HG03469 (cell line): ENCODE results near the gene GMPR2.

Source experiments
- ATAC-seq: cut with Tn5 transposase; IDR thresholded peaks from one replicate; pipeline ENCODE4 v1.9.1; 2021; ENCODE audit warnings: mild to moderate bottlenecking, moderate library complexity, moderate number of reproducible peaks; ENCODE audit not compliant: unreplicated experiment

GMPR2 gene

GRCh38 chr14:24232645-24233537, at the start of gene GMPR2:
TSS of gene GMPR2 (plus strand) at chr14:24232929. CDS start at chr14:24233254, 325 bp downstream.
- peak; percentile 29 for ATAC-seq

DNA sequence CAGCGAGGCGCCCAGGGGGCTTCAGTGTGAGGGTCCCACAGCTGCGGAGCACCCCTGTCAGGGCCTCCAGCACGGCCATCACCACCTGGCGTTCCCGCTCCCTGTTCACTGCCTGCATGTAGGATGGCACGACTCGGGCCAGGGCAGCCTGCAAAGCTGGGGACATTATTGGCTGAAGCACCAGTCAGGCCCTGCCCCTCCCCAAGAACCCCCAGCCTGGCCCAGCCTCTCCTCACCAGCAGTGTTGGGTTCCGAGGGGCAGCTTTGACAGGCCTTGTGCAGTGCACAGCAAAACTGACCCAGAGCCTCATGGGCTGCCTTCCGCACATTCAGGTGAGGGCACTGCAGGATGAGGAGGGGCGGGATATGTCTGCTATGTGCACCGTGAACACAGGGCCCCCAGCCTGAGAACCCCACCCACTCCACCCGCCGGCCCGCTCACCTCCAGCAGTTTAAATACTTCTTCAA, 49.7 kb upstream of the GMPR2 start:
- ATAC-seq = no peak

- no peak for ATAC-seq
Observed at GRCh38 chr14:24184104-24184970, 48.4 kb upstream of the GMPR2 start.

DNA sequence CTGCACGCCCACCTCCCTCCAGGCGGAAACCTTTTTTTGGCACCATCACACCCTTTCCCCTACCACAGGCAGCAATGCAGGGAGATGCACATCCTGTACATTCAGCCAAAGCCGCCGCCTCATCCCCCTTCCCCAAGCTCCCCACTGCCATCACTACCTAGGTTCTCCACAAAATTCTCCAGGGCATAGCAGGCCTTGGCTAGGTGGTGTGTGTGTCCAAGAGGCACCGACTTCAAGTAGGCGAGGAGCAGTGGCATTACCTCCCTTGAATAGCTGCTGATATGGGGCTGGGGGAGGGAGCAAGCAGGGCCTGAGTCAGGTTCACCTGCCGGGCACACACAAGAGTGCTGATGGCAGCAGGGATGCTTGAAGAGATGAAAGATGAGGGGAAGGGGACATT, 47.7 kb upstream of the GMPR2 start:
- ATAC-seq = no peak

DNA sequence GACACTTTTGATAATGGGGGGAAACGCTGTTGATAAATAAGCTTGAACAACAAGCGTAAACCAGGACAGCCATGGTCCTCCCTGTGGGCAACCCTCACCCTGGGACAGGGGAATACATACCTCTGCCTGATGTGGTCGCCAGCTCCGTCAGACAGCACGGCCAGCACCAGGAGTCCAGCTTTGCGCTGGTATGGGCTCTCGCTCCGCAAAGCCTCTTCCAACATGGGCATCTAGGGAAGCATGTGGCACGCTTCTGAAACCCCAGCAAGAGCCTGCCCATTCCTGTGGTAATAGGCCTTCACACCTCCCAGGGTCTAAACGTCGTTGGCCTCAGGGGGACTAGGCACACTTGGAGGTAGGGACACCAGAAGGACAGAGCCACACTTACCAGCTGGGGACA, 47.0 kb upstream of the GMPR2 start:
- ATAC-seq = no peak

DNA sequence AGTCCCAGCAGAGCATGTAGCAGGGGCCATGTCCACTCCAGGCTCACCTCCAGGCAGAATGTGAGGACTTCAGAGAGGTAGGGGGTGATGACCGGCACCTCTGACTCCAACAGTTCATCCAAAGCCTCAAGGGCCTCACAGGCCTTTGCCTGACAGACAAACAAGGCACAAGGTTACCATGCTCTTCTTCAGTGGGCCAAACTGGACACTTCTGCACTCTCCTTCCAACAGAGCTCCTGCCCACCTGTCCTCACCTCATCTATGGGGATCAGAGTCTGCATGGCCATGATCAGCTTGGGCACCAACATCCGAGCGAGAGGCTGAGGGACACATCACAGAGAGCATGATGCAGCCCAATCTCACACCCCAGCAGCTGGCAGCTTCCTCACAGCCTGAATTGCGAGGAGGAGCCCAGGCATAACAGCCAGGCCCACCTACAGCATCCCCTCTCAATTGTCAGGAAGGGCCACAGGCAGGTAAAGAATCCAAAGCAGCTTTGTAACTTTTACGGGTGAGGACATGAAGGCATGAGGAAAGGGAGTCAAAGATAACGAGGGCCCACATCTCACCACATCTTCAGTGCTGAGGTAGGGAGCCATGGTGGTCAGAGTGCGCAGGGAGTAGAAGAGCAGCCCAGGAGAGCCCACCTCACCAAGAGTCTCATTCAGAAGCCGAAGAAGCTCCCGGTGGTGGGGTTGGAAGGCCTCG, 45.7 kb upstream of the GMPR2 start:
- ATAC-seq = no peak

DNA sequence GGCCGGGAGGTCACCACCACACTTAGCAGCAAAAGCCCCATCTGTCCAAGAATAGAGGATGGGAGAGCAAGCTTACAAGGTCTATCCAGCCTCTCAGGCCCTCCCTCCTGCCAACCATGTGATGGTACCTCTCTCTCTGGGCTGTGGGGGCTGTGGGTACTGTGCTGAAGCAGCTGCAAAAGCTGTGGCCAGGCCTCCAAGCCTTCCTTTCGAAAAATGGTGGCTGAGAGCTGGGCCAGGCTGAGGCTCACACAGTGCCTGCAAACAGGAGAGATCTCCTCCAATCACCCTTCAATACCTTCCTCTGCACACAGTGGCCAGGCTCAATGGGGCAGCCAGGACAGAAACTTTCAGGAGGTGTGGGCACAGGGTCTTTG, 45.2 kb upstream of the GMPR2 start:
- ATAC-seq = no peak

GRCh38 chr14:24188251-24189058, 44.3 kb upstream of the GMPR2 start, which contains the start of gene IPO4:
TSS of gene IPO4 (minus strand) at chr14:24188816. CDS start at chr14:24188787, 29 bp downstream.
- peak; percentile 78 for ATAC-seq

DNA sequence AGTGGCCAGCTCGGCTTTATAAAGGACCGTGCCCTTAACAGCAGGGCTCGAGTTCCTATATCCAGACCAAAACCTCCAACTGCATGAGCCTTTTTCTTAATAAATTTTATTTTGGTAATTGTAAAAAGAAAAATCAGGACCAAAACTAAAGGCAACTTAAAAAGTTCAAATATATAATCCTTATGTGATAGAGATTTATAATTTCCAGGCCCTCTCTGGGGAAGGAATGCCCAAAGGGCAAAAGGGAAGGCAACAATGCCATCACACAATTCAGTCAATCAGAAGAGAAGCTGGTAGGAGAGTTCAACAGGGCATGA, 43.7 kb upstream of the GMPR2 start:
- no peak for ATAC-seq

DNA sequence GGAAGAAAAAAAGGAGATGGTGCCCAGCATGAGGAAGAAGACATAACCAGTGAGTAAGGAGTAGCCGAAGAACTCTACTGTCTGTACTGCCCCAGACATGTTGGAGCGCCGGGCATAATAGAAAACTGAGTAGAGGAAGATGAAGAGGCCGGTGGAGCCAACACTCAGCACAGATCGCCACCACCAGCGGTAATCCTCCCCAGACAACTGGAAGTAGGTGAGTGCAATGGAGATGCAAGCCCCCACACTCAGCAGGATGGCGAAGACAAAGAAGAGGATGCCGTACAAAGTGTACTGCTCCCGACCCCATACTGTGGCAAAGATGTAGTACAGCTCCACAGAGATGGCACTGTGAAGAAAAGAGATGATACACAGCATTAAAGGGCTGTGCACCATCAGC, 43.3 kb upstream of the GMPR2 start:
- no peak for ATAC-seq

DNA sequence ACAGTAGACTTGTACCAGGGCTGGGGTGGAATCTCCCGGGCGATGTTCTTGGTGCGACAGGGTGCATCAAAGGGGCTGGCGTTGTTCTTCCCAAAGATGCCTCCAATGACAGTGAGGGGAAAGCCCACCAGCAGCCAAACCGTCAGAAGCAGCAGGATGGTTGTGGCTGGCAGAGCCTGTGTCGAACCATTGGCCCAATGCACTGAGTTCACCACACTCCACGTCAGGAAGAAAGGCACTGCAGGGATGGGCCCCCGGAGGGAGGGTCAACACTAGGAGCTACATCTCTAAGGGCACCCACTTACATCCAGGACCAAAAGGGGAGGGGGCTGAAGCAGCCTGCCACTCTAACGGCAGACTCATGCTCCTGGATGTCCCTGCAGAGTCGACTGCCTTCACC, 42.3 kb upstream of the GMPR2 start:
- no peak for ATAC-seq

DNA sequence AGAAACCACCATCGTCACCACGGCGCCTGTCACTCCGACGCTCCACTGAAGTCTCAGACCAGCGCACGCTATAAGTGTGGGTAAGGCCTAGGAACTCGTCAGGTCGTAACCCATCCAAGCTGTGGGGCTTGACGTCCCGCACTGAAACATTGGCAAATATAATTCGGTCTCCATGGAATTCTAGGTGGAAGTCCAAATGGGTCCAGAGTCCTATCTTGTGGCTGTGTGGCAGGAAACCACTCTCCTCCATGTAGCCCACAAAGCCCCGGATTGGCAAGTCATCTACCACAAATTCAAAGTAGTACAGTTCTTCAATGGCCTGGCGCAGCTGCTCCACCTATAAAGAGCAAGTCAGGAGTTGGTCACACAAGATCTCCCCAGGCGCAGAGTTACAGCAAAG, 39.8 kb upstream of the GMPR2 start:
- ATAC-seq = no peak

GRCh38 chr14:24194186-24194872, 38.4 kb upstream of the GMPR2 start:
- no peak for ATAC-seq

- ATAC-seq = no peak
Observed at GRCh38 chr14:24194873-24195185, 37.9 kb upstream of the GMPR2 start.

- ATAC-seq = peak; percentile 73
Observed at GRCh38 chr14:24195186-24196070, 37.3 kb upstream of the GMPR2 start, which contains the start of gene TM9SF1. TSS of gene TM9SF1 (minus strand) at chr14:24195441. CDS start at chr14:24195019, 422 bp downstream.

GRCh38 chr14:24196071-24197055, 36.4 kb upstream of the GMPR2 start:
- no peak for ATAC-seq

GRCh38 chr14:24197056-24197450, 35.7 kb upstream of the GMPR2 start:
- ATAC-seq = no peak
